GM18519 (cell line): ENCODE data around the gene C19orf67.

Experiments used
- ATAC-seq: cut with Tn5 transposase; IDR thresholded peaks from one replicate; pipeline ENCODE4 v1.9.1; 2021; ENCODE audit warnings: mild to moderate bottlenecking, moderate library complexity; ENCODE audit not compliant: unreplicated experiment, low FRiP score

Gene C19orf67

GRCh38 chr19:14088634-14089411 is 3.2 kb upstream of the C19orf67 start:
- ATAC-seq = no peak

DNA sequence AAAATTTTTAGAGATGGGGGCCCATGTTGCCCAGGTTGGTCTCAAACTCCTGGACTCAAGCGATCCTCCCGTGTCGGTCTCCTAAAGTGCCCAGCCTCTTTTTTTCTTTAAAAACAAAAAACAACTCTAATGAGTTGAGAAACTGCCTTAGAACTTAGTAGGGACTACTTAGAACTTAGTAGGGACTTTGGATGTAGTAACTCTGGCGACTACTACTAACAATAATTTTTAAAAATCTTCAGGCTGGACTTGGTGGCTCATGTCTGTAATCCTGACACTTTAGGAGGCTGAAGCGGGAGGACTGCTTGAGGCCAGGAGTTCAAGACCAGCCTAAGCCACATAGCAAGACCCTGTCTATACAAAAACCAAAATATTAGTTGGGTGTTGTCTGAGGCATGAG is 515 bp upstream of the C19orf67 start:
- no peak for ATAC-seq

DNA sequence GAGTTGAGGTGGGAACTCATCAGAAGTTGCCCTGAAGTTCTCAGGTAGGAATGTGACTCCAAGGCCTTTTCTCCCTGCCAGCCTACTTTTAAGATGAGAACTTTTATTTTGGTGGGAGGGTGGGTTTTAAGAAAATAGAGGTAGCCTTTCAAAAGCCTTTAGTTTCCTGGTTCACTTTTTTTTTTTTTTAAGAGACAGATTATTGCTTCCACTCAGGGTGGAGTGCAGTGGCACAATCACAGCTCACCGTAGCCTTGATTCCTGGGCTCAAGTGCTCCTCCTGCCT is 3.0 kb downstream of the C19orf67 start:
- no peak for ATAC-seq

GRCh38 chr19:14081797-14082674 is 3.5 kb downstream of the C19orf67 start:
- no peak for ATAC-seq

DNA sequence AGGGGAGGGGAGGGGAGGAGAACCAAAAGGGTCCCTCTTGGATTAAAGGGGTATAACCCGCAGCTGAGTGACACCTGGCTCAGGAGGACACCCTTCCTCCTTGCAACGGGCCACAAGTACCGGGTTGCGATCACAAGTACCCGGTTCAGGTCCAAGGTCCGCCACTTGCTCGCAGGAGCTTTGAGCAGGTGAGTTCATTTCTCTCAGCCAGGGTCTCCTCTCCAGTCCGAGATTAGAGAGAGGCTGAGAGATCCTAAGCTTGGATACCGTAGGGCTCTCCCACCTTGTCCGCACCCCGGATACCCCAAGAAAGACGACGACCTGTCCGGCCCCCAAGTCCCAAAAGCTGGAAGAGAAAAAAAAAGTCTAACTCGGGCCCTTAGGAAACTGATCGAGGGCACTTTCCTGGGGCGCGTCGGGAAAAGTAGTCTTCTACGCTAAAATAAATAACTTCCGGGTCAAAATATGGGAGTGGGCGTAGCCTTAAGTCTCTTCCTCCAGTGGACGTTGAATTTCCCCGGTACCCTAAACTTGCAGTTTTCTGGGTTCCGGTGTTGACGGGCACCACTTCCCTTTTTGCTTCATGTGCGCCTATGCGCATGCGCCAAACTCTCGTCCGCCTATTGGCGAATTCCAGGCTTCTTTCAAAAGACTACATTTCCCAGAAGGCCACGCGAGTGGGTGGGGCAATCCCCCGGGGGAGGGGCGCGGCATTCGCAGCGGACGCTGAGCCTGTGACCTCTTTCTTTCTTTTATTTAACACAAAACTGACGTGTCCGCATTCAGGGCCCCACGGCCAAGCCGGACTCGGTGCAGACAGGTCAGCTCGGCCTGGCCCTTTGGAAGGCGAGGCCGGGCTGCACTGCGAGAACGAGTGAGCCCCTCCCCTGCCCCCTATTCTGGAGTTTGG is 4.4 kb downstream of the C19orf67 start:
- peak; percentile 78 for ATAC-seq

DNA sequence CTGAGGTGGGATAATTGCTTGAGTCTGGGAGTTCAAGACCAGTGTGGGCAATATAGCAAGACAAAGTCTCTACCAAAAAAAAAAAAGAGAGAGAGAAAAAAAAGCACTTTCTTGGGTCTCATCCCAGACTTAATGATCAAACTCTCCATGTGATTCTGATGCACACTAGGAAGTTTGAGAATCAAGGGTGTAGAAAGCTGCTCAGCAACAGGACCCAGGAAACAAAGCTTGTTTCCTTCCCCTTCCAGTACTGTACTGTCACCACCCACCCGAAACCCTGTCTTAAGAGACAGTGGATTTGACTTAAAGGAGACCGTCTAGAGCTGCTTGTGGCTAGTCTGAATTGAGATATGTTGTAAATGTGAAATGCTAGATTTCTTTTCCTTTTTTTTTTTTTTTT is 7.2 kb downstream of the C19orf67 start:
- ATAC-seq = no peak

DNA sequence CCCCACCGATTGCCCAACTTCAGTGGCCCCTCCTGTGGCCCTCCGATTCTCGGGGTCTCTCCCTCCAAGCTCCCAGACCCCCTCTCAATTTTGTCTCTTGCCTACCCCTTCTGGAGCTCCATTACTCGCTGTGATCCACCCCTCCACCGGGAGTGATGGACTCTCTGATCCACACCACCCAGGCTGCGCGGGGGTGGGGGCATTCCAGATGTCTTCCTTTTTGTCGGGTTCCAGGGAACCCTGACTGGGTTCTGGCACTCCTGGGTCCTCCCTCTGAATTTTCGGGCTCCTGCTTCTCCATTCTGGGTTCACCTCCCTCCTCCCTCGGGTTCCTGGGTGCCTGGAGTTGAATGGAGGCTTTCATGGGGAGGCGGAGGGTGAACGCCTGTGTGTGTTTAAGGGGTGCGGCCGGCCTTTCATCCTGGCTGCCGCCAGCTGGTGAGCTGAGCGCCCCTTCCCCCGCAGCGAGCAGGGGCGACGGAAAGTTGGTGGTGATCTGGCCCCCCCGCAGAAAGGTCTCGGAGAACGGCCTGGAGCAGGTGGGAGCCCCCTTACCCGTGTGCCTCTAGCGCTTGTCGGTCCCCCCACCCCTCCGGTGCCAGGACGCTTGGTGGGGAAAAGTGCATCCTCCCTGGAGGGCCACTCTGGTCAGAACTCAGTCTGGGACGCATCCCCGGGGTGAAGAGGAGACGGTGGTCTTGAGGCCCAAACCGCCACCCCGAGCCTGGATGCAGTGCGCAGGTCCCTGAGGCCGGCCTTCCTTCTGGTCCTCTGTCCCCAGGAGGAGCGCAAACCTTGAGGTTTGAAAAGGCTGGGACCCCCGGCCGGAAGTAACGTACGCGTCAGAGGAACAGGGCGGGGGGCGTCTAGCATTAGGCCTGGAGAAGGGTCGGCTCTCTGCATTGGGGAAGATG is 11.4 kb downstream of the C19orf67 start:
- ATAC-seq = no peak

GRCh38 chr19:14073261-14073924 is 12.2 kb downstream of the C19orf67 start:
- ATAC-seq = peak; percentile 40

- no peak for ATAC-seq
Measured at GRCh38 chr19:14072535-14073260, 12.9 kb downstream of the C19orf67 start, which contains the start of gene MISP3. MISP3 (plus strand) TSS chr19:14072786; CDS start chr19:14073310, 524 bp downstream.

GRCh38 chr19:14070268-14071050 is 15.1 kb downstream of the C19orf67 start:
- ATAC-seq = no peak

DNA sequence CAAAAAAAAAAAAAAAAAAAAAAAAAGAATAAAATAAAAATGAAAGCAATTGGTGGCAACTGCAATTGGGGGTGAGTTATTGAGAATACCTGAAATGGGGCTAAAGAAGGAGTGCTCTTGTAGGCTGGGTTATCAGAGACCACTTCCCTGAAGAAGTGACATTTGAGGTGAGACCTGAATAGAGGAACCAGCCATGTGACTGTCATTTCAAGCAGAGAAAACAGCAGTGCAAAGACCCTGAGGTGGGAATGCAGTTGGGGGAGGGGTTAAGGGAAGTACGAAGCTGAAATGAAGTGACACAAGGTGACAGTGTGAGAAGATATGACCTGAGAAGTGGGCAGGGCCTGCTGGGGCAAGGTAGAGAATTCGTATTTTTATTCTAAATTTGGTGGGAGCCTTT is 19.4 kb downstream of the C19orf67 start:
- no peak for ATAC-seq

- no peak for ATAC-seq
Measured at GRCh38 chr19:14063105-14063504, 22.5 kb downstream of the C19orf67 start.

- no peak for ATAC-seq
Measured at GRCh38 chr19:14062558-14062855, 23.1 kb downstream of the C19orf67 start.

DNA sequence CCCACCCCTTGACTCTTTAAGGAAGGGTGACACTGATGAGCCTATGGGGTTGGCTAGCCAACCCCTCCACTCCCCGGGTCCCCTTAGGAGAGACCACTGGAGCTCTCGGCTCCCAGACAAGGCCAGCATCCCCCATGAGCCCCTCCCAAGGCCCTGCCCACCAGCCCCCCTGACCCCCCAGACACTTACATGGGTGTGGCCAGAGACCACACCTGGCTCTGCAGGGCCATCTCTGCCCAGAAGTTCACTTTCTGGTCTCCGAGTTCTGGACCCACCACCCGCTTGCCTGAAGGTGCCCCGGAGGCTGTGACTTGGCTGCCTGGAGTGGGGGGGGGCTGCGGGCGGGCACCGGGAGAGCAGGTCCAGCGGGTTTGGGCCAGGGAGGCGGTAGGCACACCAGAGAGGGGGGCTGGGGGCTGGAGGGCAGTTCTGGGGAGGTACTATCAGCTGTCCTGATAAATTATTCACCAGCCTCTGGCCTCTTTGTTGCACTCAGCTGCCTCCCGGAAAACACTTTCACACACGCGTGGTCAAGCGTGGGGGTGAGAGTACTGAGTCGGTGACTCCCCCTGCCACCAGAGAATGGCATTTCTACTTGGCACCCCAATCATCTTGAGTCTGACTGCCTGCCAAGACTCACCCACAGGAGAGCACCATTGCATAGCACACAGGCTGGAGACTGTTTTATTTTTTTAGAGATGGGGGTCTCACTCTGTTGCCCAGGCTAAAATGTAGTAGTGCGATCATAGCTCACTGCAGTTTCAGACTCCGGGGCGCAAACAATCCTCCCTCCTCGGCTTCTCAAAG is 23.6 kb downstream of the C19orf67 start, which contains the start of gene PALM3:
PALM3 (minus strand) TSS at position 326 of the 807 bp plus-strand sequence; CDS start at position 230, 96 bp downstream.
- no peak for ATAC-seq

DNA sequence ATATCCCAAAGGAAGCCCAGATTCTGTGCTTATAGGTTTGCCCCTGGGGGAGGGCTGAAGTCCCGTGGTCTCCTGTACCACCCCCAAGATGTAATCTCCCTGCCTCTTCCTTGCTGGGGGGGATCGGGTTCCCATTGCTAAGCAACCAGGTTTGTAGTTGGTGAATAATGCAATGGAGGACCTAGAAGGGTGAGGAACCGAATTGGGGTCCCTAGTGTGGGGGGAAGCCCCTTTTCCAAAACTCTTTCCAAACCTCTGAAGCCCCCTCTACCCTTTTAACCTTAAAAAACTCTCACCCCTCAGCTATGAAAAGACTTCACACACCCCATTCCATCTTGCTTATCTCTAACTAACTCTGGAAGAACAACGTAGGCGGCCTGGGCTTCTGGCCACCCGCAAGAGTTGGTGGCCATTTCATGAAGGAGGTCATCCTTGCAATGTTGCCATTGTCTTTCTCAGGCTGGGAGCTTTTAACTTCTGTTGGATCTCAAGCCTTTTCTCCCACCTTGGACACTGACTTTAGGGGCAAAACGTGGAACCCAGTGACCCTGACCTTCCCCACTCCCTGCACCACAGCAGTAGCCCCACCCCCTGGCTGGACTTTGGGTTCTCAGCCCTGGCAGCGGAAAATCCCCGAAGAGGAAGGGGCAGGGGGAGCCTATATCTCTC is 24.4 kb downstream of the C19orf67 start:
- no peak for ATAC-seq

DNA sequence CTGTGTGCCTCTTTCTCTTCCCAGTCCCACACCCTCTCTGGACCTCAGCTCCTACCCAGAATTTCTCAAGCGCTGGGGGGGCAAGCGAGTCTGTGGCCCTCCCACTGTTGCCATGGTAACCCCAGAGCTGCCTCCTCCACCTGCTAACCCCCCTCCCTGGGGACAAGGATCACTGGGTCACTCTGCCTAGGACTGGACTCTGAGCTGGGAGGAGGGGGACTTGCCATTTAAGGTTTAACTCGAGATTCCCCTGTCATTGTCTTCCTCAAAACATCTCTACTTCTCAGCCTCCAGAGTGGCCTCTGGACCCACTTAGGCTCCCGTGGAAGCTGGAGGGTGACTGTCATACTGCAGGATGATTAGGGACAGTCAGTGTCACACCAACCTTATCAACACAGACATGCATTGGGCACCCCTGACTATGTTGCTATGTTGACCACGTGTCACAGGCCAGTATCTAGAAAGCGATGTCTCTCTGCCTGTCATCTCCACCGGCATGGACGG is 25.9 kb downstream of the C19orf67 start:
- no peak for ATAC-seq
